Muscle of leg (tissue), 11 donors: ENCODE results near the gene DSCAM. TPM values are rescaled to one million over a fixed set of nuclear protein-coding genes. Genes with fewer than 3 reads are reported as not detected.

ENCODE experiments used
- DNase-seq: peaks from one replicate; pipeline ENCODE4 v3.0.0; 2013
- H3K27ac ChIP-seq: one replicate; pipeline ENCODE4 v1.5.1; 2013; ENCODE audit warnings: mild to moderate bottlenecking, low read length, control low read depth
- H3K27me3 ChIP-seq: one replicate; pipeline ENCODE4 v1.6.1; 2013; ENCODE audit warnings: low read length; ENCODE audit not compliant: control insufficient read depth, insufficient read depth
- H3K36me3 ChIP-seq: one replicate; pipeline ENCODE4 v1.6.1; 2013; ENCODE audit warnings: low read length; ENCODE audit not compliant: control insufficient read depth, insufficient read depth
- H3K4me1 ChIP-seq: one replicate; pipeline ENCODE4 v1.6.1; 2013; ENCODE audit warnings: low read length; ENCODE audit not compliant: control insufficient read depth, insufficient read depth
- H3K4me3 ChIP-seq: one replicate; pipeline ENCODE4 v1.5.1; 2013; ENCODE audit warnings: low read length, control low read depth
- H3K9me3 ChIP-seq: replicated peaks from 2 replicates; pipeline ENCODE4 v1.6.1; 2013; ENCODE audit warnings: low read depth, low read length; ENCODE audit not compliant: control insufficient read depth
- WGBS: methylation state at CpG from one replicate; pipeline ENCODE4 v1.1.5; 2013; ENCODE audit warnings: missing lambda C conversion rate; ENCODE audit not compliant: insufficient coverage; 5-methylcytosine and 5-hydroxymethylcytosine counted together
- polyA plus RNA-seq, 8 donors: library from polyadenylated mRNA; unstranded; fragments of 120-200 nt; gene quantifications; one replicate each; pipeline versions ENCODE4 v1.2.1 to v1.2.3, GENCODE V29; 2013; ENCODE audit warnings: inconsistent platforms in 1 of 8, low replicate concordance in 1 of 8; ENCODE audit not compliant: insufficient read length in 8 of 8, insufficient read depth in 1 of 8
- total RNA-seq: library from RNA; stranded (reverse); fragments of 120-200 nt; gene quantifications from one replicate; pipeline ENCODE4 v1.2.4, GENCODE V29; 2013

Gene DSCAM
- total and polyA plus RNA-seq, 9 donors, result 0.89 to 2.0 (median 1.3) TPM

- WGBS, result no CpG with 5 or more reads among the region's 4 CpGs
- H3K27me3 ChIP-seq, result no peaks in the 10 kb centered on the region
- no peaks in the 10 kb centered on the region for H3K9me3 ChIP-seq
These were observed 157.1 kb downstream of the DSCAM start for GRCh38 chr21:40689840-40690360.

GRCh38 chr21:40689217-40689616 is 157.7 kb downstream of the DSCAM start:
- 80% methylated on average over 3 of the region's 4 CpGs for WGBS
- Histone ChIP-seq H3K4me3 (no peak overlapping the region), H3K9me3 (no peaks in the 10 kb centered on the region), H3K27ac (no peak overlapping the region), H3K4me1 (peaks cover 15% of the 10 kb centered on the region), H3K27me3 (no peaks in the 10 kb centered on the region), H3K36me3 (no peaks in the 10 kb centered on the region)
- no peak for DNase-seq

More at GRCh38 chr21:40689840-40690360, 157.1 kb downstream of the DSCAM start:
- Histone ChIP-seq H3K4me1 (peaks cover 15% of the 10 kb centered on the region), H3K27ac (no peak overlapping the region), H3K4me3 (no peak overlapping the region), H3K36me3 (no peaks in the 10 kb centered on the region)
- no peak for DNase-seq

GRCh38 chr21:40688106-40688864 is 158.7 kb downstream of the DSCAM start:
- Histone ChIP-seq H3K27ac (no peak overlapping the region), H3K4me1 (peaks cover 15% of the 10 kb centered on the region), H3K27me3 (no peaks in the 10 kb centered on the region), H3K9me3 (no peaks in the 10 kb centered on the region), H3K36me3 (no peaks in the 10 kb centered on the region), H3K4me3 (no peak overlapping the region)
- no CpG with 5 or more reads among the region's 5 CpGs for WGBS
- DNase-seq, result no peak

GRCh38 chr21:40687625-40688024 is 159.3 kb downstream of the DSCAM start:
- no peak for DNase-seq
- Histone ChIP-seq H3K4me3 (no peak overlapping the region), H3K27me3 (no peaks in the 10 kb centered on the region), H3K36me3 (no peaks in the 10 kb centered on the region), H3K9me3 (no peaks in the 10 kb centered on the region), H3K27ac (no peak overlapping the region), H3K4me1 (peaks cover 15% of the 10 kb centered on the region)
- WGBS, result 60% methylated on average over 1 of the region's 4 CpGs

GRCh38 chr21:40686526-40686925 is 160.4 kb downstream of the DSCAM start:
- no peaks in the 10 kb centered on the region for H3K9me3 ChIP-seq
- peaks cover 18% of the 10 kb centered on the region for H3K4me1 ChIP-seq
- H3K4me3 ChIP-seq, result no peak overlapping the region
- 100% methylated on average over 1 of the region's 5 CpGs for WGBS
- no peaks in the 10 kb centered on the region for H3K27me3 ChIP-seq
- no peaks in the 10 kb centered on the region for H3K36me3 ChIP-seq
- no peak overlapping the region for H3K27ac ChIP-seq
- DNase-seq, result no peak

GRCh38 chr21:40685141-40685540 is 161.8 kb downstream of the DSCAM start:
- H3K36me3 ChIP-seq, result no peaks in the 10 kb centered on the region
- H3K27ac ChIP-seq, result no peak overlapping the region
- H3K27me3 ChIP-seq, result no peaks in the 10 kb centered on the region
- peaks cover 20% of the 10 kb centered on the region for H3K4me1 ChIP-seq
- no peaks in the 10 kb centered on the region for H3K9me3 ChIP-seq
- WGBS, result 58% methylated on average over 3 of the region's 3 CpGs
- DNase-seq, result peak; percentile 60
- no peak overlapping the region for H3K4me3 ChIP-seq

GRCh38 chr21:40684726-40685125 is 162.2 kb downstream of the DSCAM start:
- Histone ChIP-seq H3K4me1 (peaks cover 18% of the 10 kb centered on the region), H3K9me3 (no peaks in the 10 kb centered on the region), H3K27me3 (no peaks in the 10 kb centered on the region), H3K36me3 (no peaks in the 10 kb centered on the region), H3K27ac (no peak overlapping the region), H3K4me3 (no peak overlapping the region)
- no CpG with 5 or more reads among the region's 2 CpGs for WGBS
- no peak for DNase-seq

GRCh38 chr21:40683349-40683748 is 163.6 kb downstream of the DSCAM start:
- Histone ChIP-seq H3K27me3 (no peaks in the 10 kb centered on the region), H3K27ac (no peak overlapping the region), H3K36me3 (no peaks in the 10 kb centered on the region), H3K9me3 (no peaks in the 10 kb centered on the region), H3K4me3 (no peak overlapping the region), H3K4me1 (peaks cover 18% of the 10 kb centered on the region)
- 64% methylated on average over 5 of the region's 5 CpGs for WGBS
- no peak for DNase-seq

- Histone ChIP-seq H3K36me3 (no peaks in the 10 kb centered on the region), H3K4me3 (no peak overlapping the region), H3K9me3 (no peaks in the 10 kb centered on the region), H3K27ac (no peak overlapping the region), H3K4me1 (peaks cover 12% of the 10 kb centered on the region), H3K27me3 (no peaks in the 10 kb centered on the region)
- 53% methylated on average over 5 of the region's 9 CpGs for WGBS
- DNase-seq, result peak; percentile 70
These were observed 165.6 kb downstream of the DSCAM start for GRCh38 chr21:40681164-40681859.

GRCh38 chr21:40680311-40680710 is 166.6 kb downstream of the DSCAM start:
- Histone ChIP-seq H3K4me3 (no peak overlapping the region), H3K4me1 (peaks cover 7% of the 10 kb centered on the region), H3K27ac (no peak overlapping the region), H3K9me3 (no peaks in the 10 kb centered on the region), H3K36me3 (no peaks in the 10 kb centered on the region), H3K27me3 (no peaks in the 10 kb centered on the region)
- no peak for DNase-seq
- WGBS, result no CpG with 5 or more reads among the region's 1 CpG
